NCI-H748 (cell line): ENCODE measurements around the gene OFD1.

ENCODE experiments used
- DNase-seq: peaks from one replicate; lab custom pipeline; 2025; ENCODE audit not compliant: unreplicated experiment; lab: John Stamatoyannopoulos, UW

Gene OFD1

DNA sequence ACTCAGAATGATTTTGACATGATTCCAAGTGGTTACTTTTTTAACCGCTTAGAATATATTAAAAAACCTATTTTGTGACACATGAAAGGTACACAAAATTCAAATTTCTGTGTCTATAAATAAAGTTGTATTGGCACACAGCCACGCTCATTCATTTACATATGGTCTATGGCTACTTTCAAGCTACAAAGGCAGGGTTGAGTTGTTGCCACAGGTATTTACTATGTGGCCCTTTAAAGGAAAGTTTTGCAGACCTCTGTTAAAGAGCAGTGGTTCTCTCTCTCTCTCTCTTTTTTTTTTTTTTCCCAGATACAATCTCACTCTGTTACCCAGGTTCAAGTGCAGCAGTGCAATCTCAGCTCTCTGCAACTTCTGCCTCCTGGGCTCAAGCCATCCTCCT lies 59.3 kb downstream of the OFD1 start:
- no peak for DNase-seq

DNA sequence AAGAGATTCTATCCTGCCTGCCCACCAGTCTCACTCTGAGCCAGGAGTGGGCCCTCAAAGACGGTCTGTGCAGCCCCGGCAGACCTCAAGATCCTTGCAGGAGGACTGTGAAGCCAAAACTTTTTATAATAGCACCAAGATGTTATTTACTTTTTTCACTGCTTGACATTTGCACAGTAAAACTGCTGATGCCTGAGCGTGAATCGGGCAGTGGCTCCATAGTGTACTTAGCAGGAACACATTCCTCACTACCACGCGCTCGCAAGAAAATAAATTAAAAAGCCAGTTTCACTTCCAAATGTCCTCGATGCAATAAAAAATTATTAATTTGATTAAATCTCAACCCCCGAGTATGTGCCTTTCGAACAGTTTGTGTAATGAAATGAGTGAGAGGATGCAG lies 59.9 kb downstream of the OFD1 start:
- DNase-seq, result no peak

DNA sequence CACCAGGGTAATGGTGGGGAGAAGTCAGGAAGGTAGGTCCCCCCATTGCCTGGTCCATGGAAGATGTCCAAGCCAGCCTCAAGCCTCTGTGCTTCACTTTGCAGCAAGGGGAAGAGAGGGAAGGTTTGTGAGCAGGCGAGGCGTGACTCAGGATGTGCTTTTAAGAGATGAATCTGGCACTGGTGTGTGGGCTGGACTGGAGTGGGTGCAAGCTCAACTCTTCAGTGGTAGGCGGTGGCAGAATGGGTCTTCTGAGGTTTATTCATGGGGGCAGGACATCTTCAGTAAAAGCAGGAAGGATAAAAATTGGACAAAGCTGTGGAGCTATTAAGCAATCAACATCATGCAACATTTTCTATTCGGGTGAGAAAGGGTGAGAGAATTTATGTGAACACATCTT lies 63.0 kb downstream of the OFD1 start:
- DNase-seq, result no peak

DNA sequence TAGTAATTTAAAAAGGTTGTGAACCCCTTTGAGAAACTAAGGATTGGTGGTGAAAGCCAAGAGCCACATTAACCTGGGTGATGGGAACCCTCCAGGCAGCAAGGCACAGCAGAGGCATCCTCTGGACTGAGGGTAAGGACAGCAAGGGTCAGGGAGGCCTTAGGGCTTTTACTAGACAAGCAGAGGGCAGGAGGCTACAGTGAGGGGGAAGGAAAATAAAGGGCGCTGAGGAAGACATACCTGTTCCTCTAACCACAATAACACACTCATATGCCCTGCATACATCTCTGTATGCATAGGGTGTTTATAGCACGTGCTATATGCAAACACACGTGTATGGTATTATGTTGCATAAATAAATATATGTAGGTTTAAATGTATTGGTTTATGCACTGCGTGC lies 63.6 kb downstream of the OFD1 start:
- DNase-seq, result no peak

DNA sequence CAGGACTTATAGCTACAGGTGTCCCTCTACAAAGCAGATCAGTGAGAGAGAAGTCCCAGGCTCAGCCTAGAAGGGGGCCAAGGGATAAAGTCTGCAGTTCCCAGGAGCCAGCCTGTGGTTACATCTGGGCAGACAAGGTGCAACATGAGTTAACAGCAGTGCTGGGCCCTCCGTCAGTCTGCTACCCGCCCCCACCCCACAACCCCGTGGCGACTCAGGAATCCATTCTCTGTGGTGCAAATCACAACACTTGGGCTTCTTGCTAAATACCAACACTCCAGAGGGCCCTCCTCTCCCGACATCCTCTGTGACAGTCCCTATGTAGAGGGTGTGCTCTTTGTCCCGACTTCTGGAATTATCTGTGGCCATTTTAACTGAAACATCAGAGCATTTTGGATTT lies 68.6 kb downstream of the OFD1 start:
- DNase-seq, result no peak

DNA sequence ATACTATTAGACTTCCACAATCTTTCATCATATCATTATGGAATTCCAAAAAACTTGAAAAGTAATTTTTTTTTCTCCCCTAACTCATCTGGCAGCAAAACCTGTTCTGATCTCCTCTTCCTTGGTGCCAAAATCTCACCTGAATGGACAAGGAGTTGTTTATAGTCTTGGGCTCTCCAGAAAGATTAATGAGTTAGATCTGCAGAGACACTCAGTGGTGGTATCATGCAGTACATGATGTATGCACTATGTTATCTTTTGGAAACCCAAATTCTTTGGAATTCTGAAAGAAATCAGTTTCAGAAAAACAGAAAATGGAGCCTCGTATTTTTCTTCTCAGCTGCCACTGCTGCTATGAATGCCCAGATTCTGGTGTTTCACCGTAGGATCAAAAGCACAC lies 70.7 kb downstream of the OFD1 start:
- DNase-seq, result no peak

DNA sequence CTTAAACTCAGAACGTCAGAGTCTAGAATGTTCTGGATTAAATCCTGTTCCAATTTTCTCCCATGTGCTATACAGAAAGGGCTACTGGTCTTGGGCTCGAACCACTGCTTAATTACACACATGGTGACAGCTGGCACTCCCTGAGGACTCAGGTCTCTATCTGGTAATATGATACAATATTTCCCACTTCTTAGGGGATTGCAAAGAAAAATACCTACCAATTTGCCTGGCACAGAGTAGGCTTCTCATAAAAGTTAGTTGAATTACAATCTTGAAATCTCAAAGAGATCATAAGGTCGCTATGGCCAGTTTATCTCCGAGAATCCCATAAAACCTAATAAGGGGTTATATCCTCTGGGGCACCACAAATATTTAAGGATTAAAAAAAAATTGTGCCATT lies 73.7 kb downstream of the OFD1 start:
- no peak for DNase-seq

DNA sequence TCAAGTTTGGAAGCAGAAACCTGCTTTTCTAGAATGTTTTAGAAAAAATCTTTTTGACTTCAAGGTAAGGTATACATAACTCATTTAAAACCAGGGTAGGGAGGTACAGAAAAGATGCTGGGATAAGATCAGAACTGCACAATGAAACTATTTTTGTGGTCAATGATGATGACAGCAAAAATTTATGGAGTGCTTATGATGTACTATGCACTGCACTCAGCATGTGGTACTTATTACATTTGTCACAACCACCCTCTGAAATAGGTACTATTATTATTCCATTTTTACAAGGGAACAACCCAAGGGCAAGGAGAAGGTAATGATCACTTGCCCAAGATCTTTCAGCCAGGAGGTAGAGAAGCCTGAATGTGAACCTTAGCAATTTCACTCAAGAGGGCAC lies 74.3 kb downstream of the OFD1 start:
- DNase-seq, result no peak

DNA sequence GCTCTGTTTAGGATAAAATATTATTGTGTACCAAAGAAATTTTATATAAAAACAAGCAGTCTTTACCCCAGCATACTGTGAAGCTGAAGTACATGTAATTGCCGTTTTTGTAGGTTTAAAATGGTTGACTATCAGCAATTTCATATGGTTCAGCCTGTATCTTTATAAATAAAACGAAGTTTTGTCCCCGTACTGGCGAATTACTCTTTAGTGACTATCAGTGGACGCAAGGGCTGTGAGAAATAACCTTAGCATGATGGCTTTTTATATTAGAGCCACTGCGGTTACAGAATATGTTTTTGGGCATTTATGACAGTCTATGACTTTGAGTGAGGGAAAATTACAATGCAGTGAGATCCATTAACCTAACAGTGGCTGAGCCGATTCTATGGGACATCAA lies 81.1 kb downstream of the OFD1 start:
- no peak for DNase-seq

DNA sequence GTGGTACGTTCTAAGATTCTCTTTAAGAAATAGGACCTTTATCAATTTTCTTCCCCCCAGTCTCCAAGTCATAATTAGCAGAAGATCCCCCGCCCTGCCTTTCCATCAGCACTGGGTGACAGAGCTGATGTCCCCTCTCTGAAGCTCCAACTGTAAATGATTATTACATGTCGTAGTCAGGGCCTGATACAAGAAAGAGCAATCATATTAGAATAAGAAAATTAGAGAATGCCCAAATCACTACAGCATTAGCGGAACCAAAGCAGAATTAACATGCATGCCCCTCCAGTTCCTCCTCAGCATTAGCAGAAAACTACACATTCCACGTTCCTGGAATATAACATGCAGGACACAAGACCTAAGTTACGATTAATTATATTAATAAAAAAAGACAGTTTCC lies 81.6 kb downstream of the OFD1 start:
- DNase-seq, result no peak

DNA sequence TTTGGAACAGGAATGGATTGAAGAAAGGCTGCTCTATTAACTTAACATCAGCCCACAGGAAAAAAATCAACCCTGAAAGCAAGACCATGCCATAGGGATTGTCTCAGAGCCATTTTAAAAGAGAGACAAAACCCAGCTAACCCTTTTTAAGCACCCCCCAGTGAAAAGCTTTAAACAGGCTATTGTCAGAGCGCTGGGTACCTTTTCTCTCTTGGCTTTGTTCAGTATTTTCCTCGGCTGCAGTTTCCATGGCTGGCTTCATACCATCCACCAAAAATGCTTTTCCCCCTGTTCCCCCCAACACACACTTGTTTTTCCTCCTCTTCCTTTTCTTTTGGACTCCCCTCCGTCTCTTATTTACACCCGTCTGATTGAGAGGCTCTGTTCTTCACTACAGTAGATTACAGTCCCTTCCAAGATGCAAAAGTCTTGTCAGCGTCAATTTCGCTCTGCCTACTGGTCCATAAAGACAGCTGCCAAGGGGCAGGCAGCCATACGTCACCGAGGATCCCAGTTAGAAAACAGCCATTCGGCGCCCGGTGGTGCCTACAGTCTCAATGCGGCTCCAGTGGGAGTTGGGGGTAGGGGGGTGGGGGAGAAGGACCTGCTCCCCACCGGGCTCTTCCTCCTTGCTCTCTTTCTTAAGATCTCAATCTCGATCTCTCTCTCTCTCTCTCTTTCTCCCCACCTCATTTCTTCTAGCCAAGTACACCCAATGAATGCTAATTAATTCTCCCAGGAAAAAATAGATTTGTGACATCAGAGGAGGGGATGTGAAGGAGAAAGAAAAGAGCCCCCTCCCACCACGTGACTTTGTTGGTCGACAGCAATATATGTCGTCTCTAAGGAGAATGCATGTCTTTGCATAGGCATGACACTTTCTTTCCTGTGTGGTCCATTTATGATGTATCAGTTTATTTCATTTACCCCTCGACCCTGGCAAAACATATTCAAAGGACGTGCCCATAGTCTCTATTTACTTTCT lies 82.4 kb downstream of the OFD1 start, which contains the start of gene GPM6B:
TSS of gene GPM6B (minus strand) at position 451 of the 985 bp plus-strand sequence. CDS start at position 262, 189 bp downstream.
- no peak for DNase-seq
